Omental fat pad (tissue), 4 donors: Measurements from ENCODE around the gene SLC28A1. TPM values are rescaled to one million over a fixed set of nuclear protein-coding genes. Genes with fewer than 3 reads are reported as not detected.

ENCODE experiments used
- ATAC-seq: fragments of 150-250 bp; one replicate; pipeline ENCODE4 v1.9.1; 2016; ENCODE audit warnings: mild to moderate bottlenecking, moderate library complexity; ENCODE audit not compliant: low FRiP score
- DNase-seq: peaks from one replicate; pipeline ENCODE4 v3.0.0-alpha.2; 2019; ENCODE audit warnings: low spot score
- total RNA-seq, 4 donors: library from RNA; depleted of rRNA; stranded (reverse); fragments of >200 nt; gene quantifications; one replicate each; pipeline ENCODE4 v1.1.0, GENCODE V29; 2016
- TF ChIP-seq, protein P1 (sequence below), 3 donors: fragments of 450-650 bp; IDR thresholded peaks; one replicate each; pipeline ENCODE4 v1.5.1; 2016 to 2017; ENCODE audit warnings: antibody characterized with exemption in 3 of 3, mild to moderate bottlenecking in 3 of 3, moderate library complexity in 2 of 3

Gene SLC28A1
- total RNA-seq, 4 donors from 2014 or later, result not detected

DNA sequence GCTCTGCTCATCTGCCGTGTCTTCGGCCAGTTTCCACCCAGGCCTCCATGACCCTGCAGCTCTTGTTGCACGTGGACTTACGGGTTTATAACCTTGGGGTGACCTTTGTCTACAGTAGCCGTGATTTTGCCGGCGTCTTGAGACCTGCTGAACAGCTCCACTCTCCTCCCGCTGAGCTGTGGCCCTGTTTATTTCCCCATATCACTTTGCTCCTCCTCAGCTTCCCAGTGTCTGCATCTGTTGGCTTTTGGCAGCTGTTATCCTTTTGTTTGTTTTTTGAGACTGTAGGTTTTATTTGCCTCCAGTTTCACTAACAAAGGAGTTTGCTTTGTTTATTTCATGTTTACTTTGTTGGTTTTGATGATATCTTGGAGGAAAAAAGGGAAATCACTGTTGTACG is 29.3 kb upstream of the SLC28A1 start:
- DNase-seq, result no peak
- no peak for ATAC-seq
- TF ChIP-seq, protein P1, sequence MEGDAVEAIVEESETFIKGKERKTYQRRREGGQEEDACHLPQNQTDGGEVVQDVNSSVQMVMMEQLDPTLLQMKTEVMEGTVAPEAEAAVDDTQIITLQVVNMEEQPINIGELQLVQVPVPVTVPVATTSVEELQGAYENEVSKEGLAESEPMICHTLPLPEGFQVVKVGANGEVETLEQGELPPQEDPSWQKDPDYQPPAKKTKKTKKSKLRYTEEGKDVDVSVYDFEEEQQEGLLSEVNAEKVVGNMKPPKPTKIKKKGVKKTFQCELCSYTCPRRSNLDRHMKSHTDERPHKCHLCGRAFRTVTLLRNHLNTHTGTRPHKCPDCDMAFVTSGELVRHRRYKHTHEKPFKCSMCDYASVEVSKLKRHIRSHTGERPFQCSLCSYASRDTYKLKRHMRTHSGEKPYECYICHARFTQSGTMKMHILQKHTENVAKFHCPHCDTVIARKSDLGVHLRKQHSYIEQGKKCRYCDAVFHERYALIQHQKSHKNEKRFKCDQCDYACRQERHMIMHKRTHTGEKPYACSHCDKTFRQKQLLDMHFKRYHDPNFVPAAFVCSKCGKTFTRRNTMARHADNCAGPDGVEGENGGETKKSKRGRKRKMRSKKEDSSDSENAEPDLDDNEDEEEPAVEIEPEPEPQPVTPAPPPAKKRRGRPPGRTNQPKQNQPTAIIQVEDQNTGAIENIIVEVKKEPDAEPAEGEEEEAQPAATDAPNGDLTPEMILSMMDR (IDR thresholded peaks at IDR 0.05), result no peak

DNA sequence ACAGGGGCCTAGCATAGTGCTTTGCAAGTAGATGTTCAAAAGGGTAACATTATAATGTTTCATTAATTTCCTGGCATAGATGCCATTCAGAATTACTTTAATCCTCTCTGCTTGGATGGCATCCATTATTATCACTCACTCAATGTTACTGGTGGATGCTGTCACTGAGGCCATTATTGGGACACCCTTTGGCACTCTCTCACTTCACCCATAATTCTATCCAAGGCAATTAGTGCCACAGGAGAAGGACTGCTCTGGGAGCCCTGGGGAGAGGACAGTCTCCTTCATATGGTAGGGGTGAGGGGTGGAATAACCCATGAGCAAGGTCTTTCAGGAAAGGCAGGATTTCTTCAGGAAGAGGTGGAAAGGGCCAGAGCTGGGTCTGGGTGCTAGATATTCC is 28.7 kb upstream of the SLC28A1 start:
- ATAC-seq (no peak), DNase-seq (no peak)
- TF ChIP-seq, protein P1 (IDR thresholded peaks at IDR 0.05), result no peak

DNA sequence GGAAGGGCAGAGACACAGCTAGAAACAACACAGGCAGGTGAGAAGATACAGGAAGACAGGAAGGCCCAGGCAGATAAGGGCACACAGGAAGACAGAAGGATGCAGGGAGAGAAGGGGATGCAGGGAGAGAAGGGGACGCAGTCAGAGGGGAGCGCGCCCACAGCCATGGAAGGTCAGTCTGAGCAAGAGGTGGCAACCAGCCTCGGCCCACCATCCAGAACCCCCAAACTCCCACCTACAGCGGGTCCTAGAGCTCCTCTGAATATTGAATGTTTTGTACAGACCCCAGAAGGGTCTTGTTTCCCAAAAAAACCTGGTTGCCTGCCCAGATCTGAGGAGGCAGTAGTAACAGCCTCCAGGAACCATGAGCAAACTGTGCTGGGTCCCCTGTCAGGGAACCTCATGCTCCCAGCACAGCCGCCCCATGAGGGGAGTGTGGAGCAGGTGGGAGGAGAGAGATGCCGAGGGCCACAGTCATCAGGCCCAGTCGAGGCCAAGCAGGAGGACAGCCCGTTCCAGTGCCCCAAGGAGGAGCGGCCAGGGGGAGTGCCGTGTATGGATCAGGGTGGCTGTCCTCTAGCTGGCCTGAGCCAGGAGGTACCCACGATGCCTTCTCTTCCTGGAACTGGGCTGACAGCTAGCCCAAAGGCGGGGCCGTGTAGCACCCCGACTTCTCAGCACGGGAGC is 27.6 kb upstream of the SLC28A1 start:
- no peak for ATAC-seq
- DNase-seq, result no peak
- TF ChIP-seq, protein P1 (IDR thresholded peaks at IDR 0.05), result no peak

DNA sequence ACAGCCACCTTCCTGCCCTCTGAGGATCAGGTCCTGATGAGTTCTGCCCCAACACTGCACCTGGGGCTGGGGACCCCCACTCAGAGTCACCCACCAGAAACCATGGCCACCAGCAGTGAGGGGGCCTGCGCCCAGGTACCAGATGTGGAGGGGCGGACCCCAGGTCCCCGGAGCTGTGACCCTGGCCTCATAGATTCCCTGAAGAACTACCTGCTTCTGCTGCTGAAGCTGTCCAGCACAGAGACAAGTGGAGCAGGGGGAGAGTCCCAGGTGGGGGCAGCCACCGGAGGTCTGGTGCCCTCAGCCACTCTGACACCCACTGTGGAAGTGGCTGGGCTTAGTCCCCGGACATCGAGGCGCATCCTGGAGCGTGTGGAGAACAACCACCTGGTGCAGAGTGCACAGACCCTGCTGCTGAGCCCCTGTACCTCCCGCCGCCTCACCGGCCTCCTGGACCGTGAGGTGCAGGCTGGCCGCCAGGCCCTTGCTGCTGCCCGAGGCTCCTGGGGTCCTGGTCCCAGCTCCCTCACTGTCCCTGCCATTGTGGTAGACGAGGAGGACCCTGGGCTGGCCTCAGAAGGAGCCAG is 27.0 kb upstream of the SLC28A1 start:
- DNase-seq, result no peak
- TF ChIP-seq, protein P1 (IDR thresholded peaks at IDR 0.05), result no peak
- peak; percentile 16 for ATAC-seq

DNA sequence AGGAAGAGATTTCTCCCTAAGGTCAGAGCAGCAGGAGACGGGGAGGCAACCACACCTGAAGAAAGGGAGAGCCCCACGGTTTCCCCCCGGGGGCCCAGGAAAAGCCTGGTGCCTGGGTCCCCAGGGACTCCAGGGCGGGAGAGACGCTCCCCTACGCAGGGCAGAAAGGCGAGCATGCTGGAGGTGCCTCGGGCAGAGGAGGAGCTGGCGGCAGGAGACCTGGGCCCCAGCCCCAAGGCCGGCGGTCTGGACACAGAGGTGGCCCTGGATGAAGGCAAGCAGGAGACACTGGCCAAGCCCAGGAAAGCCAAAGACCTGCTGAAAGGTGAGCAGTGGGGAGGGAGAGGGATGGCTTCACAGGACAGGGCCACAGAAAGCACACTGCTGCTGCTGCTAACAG is 26.2 kb upstream of the SLC28A1 start:
- no peak for ATAC-seq
- no peak for DNase-seq
- TF ChIP-seq, protein P1 (IDR thresholded peaks at IDR 0.05), result no peak

DNA sequence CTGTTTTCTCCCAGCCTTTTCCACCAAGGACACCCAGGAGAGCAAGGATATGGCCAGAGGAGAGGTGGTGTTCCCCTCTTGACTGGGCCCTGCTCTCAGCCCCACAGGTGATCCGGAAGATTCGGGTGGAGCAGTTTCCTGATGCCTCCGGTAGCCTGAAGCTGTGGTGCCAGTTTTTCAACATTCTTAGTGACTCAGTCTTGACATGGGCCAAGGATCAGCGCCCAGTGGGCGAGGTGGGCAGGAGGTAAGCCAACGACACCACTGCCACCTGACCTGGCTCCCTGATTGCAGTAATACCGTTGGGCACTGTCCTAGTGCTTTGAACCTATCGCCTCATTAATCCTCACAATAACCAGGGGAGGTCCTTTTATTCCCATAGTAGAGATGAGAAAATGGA is 25.3 kb upstream of the SLC28A1 start:
- TF ChIP-seq, protein P1 (IDR thresholded peaks at IDR 0.05), result no peak
- ATAC-seq, result no peak
- DNase-seq, result no peak

DNA sequence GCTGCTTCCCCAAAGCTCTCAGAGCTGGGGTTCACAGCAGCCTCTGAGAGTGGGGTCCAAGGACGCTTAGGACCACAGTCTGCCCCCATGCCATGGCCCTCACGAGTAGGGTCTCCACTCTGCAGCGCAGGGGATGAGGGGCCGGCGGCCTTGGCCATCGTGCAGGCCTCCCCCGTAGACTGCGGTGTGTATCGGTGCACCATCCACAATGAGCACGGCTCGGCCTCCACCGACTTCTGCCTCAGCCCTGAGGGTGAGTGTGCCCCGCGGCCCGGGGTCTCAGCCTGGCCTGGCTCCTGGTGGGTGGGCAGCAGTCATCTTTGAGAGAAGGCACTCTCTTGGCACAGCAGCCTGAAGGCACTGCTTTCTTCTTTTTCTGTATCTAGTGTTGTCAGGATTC is 24.8 kb upstream of the SLC28A1 start:
- no peak for DNase-seq
- peak; percentile 9 for ATAC-seq
- TF ChIP-seq, protein P1 (IDR thresholded peaks at IDR 0.05), result no peak
